Measurements from ENCODE around the gene BEAN1.

The BEAN1 gene

GRCh38 chr16:66397736-66398433, 29.2 kb upstream of the BEAN1 start:
- no peak for DNase-seq (ENCODE audit: low read depth)
- TF ChIP-seq CTCF (IDR thresholded peaks at IDR 0.05; ENCODE audit: low read depth, low read length, missing control alignments): no peak
- H3K4me3 ChIP-seq (ENCODE audit: low read depth, low read length): no peak overlapping the region

GRCh38 chr16:66399031-66399430, 28.1 kb upstream of the BEAN1 start:
- no peak for DNase-seq (ENCODE audit: low read depth)
- H3K4me3 ChIP-seq (ENCODE audit: low read depth, low read length): no peak overlapping the region
- no peak for TF ChIP-seq CTCF (IDR thresholded peaks at IDR 0.05; ENCODE audit: low read depth, low read length, missing control alignments)

GRCh38 chr16:66399930-66400329, 27.2 kb upstream of the BEAN1 start:
- no peak for DNase-seq (ENCODE audit: low read depth)
- H3K4me3 ChIP-seq (ENCODE audit: low read depth, low read length): no peak overlapping the region
- TF ChIP-seq CTCF (IDR thresholded peaks at IDR 0.05; ENCODE audit: low read depth, low read length, missing control alignments): no peak

DNA sequence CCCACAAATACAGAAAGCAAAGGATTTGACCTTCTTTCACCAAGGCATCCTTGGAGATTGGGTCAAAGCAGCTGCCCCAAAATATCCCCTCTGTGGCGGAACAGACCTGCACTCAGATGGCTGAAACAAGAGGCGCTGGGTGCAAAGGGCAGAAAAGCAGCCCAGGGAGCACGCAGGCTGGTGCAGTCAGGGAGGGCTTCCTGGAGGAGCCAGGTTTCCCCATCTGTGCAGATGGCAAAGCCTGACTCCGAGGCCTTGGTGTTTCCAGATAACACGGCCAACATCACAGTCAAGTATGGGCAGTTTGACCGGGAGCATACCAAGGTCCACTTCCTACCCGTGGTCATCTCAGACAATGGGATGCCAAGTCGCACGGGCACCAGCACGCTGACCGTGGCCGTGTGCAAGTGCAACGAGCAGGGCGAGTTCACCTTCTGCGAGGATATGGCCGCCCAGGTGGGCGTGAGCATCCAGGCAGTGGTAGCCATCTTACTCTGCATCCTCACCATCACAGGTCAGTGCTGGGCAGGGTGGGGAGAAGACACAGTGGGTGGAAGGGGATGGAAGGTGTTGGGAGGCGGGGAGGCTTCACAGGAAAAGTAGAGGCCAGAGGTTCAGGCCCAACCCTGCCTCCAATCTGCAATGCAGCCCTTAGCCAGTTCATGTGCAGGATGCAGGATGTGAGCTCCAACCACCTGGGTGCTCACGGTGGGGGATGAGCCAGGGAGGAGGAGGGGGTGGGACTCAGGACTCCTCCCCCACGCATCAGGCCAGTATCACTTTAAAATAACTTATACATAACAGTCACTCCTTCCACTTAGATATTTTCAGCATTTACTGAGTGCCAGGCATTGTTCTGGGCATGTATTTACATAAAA, 26.4 kb upstream of the BEAN1 start:
- no peak overlapping the region for H3K4me3 ChIP-seq (ENCODE audit: low read depth, low read length)
- no peak for TF ChIP-seq CTCF (IDR thresholded peaks at IDR 0.05; ENCODE audit: low read depth, low read length, missing control alignments)
- no peak for DNase-seq (ENCODE audit: low read depth)

DNA sequence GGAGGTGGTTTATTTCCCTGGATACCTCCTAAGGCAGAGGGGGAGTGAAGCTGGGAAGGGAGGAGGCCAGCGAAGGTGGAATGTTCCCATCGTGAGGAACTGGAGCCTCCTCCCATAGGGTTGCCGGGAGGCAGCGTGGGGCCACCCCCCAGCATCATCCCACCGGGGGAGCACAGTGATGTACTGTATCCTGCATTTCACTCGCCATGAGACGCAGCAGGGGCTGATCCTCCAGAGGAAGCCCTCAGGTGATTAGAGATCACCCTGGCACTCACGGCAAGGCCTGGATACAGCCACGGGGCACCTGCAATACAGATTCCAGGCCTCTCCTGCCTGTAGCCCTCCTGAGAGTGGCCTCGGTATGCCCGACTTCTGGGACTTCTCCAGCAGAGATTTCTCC, 25.5 kb upstream of the BEAN1 start:
- no peak for TF ChIP-seq CTCF (IDR thresholded peaks at IDR 0.05; ENCODE audit: low read depth, low read length, missing control alignments)
- no peak for DNase-seq (ENCODE audit: low read depth)

DNA sequence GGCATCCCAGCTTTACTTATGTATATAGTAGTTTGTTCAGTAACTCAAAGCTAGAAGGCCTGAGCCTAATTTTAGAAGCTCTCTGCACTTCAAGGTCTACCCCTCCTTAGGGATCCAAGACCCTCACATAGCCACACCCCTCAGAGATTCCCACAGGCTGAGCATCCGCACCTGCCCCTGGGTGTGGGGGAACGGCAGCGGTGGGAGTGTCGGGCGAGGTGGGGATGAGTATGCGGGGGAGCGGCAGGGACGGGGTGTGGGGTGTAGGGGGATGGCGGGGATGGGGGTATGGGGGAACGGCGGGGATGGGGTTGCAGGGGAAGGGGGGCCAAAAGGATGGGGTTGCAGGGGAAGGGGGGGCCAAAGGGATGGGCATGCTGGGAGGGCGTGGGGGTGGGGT, 24.9 kb upstream of the BEAN1 start:
- DNase-seq (ENCODE audit: low read depth): no peak
- no peak overlapping the region for H3K4me3 ChIP-seq (ENCODE audit: low read depth, low read length)
- TF ChIP-seq CTCF (IDR thresholded peaks at IDR 0.05; ENCODE audit: low read depth, low read length, missing control alignments): no peak

More for the DNA sequence above, 25.5 kb upstream of the BEAN1 start:
- H3K4me3 ChIP-seq (ENCODE audit: low read depth, low read length): no peak overlapping the region

Measured in GM12864 (cell line).